ENCODE results near the gene LIF. TPM values are rescaled to one million over a fixed set of nuclear protein-coding genes. Genes with fewer than 3 reads are reported as not detected.

LIF gene
- 208 and 211 TPM in 2 replicates for total RNA-seq

DNA sequence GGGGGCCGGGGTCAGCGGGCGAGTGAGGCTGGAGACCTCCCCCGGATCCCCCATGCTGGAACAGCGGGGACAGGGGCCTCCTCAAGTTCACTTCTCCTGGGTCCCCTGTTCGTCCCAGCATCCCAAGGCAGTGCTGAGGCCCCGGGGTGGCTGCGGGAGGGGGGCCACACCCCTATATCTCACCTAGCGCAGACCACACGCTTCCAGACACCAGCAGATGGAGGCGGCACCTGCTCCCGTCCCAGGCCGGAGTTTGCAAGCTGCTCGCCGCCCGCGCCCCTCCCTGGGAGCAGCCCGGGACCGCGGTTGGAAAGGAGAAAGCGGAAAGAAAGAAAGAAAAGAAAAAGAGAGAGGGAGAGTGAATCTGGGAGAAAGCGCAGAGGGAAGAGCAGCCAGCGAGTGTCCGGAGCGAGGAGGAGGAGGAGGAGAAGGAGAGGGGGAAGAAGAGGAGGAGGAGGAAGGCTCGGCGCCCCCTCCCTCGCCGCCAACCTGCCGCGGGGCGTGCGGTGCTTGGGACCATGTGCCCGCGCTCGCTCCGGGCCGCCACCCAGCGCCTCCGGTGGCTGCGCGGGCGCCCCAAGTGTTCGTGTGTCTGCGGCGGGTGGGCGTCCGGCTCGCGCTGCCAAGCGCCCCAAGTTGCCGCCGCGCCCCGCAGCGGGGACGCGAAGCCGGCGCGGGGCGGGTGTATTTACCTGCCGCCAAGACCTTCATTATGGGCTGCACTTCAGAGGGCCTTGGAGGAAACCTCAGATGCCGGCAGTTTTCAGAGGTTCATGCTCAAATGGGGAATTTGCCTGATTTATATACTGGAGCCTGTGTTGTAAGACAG is at the start of gene LIF:
Gene LIF, minus strand, starts transcription at position 775 of the 829 bp plus-strand sequence. Its CDS starts 64 bp downstream, at position 711.
- intact Hi-C loops (cut with micrococcal nuclease) = loop anchor here (1.0 to 5.0 kb wide), 9 partner anchors 10 to 408 kb away; partner anchors contain the start of genes ASCC2, CASTOR1 and OSM

DNA sequence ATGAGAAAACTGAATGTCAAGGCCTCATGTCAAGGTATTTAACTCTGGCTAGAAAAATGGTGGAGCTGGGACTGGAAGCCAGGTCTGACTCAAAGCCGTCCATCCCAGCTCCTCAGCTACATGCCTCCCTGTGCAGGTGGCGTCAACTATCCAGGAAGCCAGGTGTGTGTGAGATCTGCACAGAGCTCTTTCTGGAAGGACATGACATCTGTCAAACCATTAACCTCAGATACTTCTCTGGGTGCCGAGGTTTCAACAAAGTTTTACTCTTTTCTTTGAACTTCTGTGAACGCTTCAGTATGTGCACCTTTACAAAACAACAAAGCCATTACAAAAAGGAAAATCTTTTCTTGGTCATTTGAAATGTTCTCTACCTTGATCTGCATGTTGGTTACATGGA is 49.8 kb upstream of the LIF start:
- intact Hi-C loops (cut with micrococcal nuclease) = no loop called here

DNA sequence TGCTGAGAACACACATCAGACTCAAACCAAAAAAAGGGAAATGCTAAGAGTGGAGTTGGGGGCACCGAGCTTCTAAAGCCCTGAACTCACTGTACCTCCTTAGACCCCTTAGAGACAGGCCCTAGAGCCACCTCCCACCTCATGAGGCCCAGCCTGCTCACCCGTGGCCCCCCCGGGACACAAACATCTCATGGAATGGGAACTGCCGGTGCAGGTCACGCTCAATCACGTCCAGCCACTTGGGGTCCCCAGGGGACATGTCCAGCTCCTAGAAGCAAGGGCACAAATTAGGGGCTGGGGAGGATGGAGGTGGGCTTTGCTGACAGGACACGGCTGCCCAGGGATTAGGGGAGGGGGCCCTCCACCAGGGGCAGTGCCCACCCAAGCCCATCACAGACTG is 49.0 kb upstream of the LIF start:
- intact Hi-C loops (cut with micrococcal nuclease) = no loop called here

DNA sequence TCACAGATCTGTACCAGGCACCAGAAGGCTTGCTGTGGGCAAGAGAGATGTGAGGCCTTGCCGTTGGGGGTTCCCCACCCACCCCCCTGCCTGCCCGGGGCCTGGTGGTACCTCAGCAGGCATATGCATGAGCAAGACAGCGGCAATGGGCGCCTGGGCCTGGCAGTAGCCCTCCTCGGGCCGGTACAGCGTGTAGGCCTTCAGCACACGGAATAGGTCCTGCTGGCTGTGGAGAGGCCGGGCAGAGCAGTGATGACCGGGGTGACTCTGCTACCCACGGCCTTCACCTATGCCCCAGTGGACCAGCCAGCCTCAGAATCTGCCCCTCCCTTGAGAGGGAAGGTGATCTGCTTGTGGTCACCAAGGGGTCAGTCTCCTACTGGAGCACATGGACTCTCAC is 48.3 kb upstream of the LIF start:
- intact Hi-C loops (cut with micrococcal nuclease) = no loop called here

DNA sequence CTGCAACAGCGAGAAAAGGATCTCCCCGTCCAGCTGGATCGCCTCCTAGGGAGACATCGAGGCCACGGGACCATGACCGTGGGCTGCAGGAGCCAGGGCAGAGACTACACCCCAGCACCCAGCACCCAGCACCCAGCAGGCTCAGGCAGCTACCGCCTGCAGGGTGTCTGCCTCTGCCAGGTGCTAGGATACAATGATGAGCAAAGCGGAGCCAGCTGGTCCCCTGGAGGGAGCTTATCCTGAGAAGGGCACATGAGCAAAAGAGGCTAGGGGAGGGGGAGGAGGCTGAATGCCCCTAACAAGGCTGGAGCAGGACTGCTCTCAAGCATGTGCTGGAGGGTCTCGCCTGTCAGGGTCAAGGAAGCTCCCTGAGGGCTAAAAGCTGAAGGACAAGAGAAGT is 47.5 kb upstream of the LIF start:
- intact Hi-C loops (cut with micrococcal nuclease) = no loop called here

DNA sequence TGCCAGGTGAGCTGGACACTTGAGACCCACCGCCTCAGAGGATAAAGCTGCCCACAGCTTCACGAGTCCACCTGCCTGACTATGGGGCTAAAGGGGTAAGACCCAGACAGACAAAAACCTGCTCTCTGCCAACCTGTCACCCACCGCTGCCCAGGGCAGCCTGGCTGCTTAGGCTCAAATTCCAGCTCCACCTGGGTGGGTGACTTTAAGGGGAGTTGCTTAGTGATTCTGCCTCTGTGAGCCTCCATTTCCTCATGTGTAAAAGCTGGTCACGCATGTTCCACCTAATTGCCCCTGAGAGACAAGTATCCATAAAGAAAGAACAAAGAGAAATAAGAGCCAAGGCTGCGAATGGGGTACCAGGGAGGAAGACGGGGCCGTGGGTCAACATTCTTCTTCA is 46.5 kb upstream of the LIF start:
- intact Hi-C loops (cut with micrococcal nuclease) = no loop called here

DNA sequence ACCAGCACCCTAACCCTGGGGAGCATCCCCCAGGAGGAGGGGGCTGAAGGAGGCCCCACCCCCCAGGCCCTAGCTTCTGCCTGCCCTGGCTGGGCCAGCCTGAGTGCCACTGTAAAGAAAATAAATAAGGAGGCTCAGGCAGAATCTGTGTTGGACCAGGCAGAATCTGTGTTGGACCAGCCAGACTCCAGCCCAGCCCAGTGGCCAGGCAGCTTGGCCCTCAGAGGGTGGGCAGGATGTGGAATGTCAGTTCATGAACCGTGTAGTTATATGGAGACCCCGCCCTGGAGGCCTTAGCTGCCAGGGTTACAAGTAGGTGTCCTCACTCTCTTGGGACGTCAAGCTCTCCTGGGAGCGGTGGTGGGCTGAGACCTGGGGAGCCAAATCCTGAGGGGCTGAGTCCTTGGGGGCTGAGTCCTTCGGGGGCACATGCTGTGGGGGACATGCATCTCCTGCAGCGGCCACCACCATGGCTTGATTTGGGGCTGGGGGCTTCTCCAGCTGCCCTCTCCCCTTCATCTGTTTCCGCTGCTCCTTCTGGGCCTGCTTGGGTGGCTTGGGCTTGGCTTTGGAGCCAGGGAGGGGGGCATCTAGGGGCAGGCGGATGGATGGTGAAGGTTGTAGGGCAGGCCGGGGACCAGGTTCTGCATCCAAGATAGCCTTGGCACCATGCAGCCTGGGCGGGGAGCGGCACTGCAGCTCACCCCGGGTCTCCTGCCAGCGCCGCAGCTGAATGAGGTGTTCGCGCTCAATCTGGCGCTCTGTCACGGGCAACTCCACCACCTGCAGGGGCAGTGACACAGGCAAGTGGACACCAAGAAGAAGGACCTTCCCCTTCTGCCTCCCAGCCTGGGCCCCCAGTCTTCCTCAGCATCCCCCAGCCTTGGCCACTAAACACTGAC is 45.8 kb upstream of the LIF start:
- intact Hi-C loops (cut with micrococcal nuclease) = no loop called here

DNA sequence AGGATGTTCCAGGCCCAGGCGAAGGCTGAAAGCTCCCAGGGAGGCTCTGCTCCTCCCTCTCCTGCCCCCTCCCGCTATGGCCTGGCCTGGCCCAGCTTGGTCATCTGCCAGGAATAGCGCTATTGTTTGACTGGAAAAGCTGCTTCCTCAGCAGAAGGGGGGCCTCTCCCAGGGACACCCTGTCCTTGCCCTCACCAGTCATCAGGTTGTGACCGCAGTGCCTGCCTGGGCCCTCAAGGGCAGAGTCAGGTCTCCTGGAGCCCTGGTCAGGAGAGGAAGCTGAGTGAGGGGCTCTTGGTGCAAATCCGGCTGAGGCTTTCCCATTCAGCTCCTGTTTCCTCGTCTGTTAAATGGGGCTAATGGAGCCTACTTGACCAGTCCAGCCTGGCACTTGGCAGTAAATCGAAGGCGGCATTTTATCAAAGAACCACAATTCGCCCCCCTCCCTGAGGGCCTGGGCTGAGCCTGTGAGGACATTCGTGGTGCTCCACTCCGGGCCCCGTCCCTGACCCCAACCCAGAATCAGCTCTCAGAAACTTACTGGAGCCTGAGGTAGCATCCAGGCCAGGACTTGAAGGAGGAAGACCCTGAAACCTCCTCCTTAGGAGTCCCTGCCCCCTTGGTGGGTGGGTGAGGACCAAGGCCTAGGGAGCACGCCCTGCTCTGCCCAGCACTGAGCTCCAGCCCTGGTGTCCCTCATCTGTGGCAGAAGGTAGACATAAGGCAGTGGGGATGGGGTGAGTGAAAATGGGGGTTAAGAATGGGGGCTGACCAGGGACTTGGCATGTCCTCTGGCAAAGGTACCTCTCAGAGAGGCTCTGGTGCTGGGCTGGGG is 44.7 kb upstream of the LIF start:
- intact Hi-C loops (cut with micrococcal nuclease) = no loop called here

DNA sequence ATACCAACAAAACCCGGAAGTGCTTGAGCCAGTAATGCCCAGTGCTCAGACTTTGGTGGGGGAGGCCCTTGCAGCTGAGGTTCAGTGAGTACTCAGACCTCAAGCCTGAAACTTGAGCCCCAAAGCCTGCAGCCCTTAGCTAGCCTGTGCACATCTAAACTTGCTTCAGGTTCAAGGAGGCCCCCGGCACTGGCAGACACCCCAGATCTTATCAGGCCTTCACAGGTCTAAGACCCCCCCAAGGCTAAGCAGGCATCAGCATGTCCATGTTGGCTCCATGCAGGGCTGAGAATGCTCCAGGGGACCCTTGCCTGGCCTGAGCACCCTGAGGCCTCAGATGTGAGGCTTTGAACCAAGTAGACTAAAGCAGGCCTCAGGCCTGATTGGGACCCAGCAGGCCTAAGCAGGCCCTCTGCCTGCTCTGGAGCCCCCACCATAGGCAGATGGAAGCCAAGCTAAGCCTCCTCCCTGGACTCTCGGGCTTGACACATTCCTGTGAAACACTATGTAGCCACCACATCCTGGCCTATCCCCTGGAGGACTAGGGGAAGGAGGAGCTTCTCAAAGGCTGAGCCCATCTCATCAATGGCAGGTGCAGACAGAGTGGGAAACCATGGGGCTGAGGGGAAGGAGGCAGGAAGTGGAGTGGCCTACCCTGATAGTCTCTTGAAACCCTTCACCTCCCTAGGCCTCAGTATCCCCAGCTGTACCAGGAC is 43.9 kb upstream of the LIF start:
- intact Hi-C loops (cut with micrococcal nuclease) = no loop called here

DNA sequence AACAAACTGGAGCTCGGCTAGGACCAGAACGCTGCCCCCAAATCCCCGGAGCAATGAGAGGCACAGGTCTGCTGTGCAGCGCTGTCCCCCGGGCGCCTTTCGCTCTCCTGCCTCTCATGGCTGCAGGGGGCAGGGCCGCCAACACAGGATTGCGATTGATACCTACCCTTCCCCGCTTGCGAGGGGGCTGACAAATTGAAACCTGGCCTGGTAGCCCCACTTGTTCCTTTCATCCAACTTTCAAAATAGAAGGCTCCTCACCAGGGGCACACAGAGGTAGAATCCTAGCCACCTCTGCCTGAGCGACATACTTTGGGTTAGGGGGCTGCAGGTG is 43.4 kb upstream of the LIF start:
- intact Hi-C loops (cut with micrococcal nuclease) = loop anchor here (1.0 to 5.0 kb wide), 7 partner anchors 15 to 687 kb away; partner anchors contain the start of genes LIF, NF2 and SF3A1

DNA sequence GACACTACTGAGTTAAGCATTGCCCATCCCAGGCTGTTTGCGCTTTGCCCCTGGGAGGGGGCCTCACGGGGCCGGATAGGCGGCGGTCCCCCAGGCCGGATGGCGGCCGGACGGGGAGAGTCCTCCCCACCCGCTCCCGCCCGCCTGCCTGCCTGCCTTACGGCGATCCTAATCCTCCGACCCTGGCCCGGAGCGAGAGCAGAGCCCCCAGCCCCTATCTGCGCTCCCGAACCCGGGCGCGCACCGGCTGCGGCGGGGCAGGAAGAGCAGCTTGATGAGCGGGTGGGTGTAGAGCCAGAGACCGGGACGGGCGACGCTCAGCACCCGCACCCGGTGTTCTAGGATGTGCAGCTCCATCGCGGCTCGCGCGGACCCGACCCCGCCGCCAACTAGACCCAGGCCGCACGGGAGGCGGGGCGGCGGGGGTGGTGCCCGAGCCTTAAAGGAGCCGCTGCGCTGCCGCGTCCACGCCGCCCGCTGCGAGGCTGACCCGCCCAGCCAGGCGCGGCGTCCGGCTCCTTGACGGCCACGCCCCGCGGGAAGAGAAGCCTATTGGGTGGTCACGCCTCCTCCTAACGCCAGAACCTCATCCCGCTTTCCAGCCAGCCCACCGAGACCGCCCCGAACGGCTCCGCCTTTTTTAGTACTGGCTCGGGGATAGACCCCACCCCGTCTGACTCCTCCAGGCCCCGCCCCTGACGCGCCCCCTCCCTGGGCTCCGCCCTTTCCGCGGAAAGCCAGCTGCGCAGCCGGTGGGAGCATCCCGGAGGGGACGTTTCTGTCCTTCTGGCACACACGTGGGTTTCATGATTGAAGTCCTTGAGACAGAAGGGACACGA is 42.8 kb upstream of the LIF start, which contains the start of gene CASTOR1:
Gene CASTOR1, minus strand, starts transcription at position 365 of the 839 bp plus-strand sequence. Its CDS starts 8 bp downstream, at position 357.
- intact Hi-C loops (cut with micrococcal nuclease) = loop anchor here (1.0 to 5.0 kb wide), 7 partner anchors 16 to 686 kb away; partner anchors contain the start of genes LIF, NF2 and SF3A1

DNA sequence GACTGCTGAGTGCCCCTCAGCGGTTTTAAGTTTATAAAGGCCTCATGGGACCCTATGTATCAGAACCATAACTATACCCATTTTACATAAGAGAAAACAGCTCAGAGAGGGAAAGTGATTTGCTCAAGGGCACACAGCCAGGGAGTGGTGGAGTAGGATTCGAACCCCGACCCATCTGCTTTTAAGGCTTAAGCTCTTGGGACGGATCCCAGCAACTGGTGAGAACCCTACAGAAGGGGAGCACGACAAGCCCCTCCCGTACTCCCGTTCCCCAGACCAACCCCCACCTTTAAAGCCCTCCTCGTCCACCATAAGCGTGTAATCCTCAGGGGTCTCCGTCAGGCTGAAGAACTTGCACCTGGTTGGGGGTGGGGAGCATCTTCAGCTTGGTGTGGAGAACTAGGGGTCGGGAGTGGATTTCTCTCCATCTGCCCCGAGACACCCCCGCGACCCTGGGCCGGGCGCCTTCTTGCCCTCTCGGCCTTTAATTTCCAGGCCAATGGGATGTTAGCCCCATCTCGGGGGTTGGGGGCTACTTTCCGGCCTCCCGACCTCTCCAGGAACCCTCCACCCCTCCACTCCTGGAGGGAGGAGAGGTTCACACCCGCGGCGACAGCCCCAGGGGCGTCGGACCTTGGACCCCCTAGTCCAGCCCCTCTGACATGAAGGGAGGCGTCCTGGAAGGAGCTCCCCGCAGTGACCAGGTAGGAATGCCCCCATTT is 42.0 kb upstream of the LIF start:
- intact Hi-C loops (cut with micrococcal nuclease) = loop anchor here (1.0 to 5.0 kb wide), 8 partner anchors 17 to 685 kb away; partner anchors contain the start of genes LIF, NF2 and SF3A1

DNA sequence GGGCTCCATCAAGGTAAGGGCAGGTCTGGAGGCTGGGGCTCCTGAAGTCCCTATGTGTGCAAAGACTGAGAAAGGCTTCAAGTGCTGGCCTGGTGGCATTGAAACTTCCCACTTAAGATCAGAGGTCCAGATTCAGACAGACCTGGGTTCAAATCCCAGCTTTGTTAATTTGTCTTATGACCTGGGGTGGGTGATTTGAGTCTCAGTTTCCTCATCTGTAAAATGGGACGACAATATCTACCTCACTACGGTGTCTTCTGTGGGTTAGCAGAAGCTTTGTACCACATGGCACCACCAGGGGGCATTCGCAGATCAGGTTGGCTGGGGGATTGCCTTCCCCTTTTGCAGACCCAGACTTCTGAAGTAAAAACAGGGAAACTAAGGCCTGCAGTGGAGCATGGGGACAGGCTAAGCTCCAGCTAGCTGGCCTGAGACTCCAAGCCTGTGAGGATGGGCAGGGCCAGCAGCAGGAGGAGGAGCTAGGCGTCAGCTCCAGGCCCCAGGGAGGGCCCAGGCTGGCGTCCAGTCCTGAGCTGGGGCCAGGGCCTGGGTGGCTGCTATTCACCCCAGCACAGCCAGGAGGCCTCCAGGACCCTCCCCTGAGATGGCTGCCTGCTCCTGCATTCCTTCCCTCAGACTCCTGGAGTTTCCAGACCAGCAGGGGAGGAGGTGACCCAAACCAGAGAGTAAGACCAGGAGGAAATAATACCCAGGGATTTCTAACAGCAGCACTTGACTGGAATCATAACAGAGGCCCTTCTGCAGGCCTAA is 41.3 kb upstream of the LIF start:
- intact Hi-C loops (cut with micrococcal nuclease) = loop anchor here (1.0 to 5.0 kb wide), 10 partner anchors 21 to 663 kb away; partner anchors contain the start of genes ASCC2, LIF and RNF215

DNA sequence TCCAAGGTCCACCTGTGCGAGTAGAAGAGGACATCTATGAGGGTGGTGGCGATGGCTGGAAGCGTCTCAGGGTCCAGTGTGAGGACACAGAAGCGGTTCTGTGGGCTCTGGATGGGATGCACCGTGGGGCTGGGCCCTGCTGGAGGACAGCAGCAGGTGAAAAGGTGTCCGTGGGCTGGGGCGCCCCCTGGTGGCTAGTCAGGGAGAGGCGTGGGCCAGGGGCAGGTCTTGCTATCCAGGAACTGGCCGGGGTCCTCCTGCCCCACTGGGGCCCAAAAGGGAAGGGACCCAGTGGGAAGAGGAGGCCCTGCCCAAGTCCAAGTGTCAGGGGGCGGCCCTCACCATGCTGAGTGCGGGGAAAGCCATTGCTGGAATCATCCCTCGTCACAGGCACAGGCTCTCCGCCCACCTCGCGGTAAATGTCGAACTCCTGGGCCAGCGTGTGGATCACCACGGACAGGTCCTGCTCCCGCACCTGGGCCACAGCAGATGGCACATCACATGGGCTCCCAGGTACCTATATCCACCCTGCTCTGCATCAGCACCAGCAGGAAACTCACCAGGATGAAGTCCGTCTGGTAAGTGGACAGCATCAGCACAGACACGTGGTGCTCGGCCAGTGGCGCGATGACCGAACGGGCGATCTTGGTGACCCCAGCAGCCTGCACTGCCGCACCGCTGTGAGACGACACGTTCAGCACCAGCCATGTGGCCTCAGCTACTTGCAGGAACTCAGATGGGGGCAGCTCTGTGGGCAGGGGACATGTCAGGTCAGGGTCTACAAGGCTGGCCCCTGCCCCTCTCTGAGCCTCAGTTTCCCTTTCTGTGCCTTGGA is 40.5 kb upstream of the LIF start:
- intact Hi-C loops (cut with micrococcal nuclease) = loop anchor here (1.0 to 5.0 kb wide), 10 partner anchors 20 to 662 kb away; partner anchors contain the start of genes ASCC2, LIF and RNF215

DNA sequence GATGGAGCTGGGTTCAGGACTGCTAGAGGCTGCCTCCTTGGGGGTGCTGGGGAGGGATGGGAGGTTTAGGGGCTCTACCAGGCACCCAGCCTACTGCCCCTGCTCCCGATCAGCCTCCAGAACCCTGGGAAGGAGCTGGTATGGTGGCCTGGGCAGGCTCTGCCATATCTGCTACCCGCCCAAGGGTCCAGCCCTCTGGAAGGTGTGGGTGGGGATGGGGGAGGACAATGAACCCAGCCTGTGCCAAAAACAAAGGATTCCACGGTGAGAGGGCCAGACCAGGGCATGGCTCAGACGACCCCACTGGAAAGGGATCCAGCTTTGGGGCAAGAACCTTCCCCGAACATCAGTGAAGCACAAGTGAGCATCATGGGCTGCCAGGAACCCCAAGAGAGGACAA is 39.8 kb upstream of the LIF start:
- intact Hi-C loops (cut with micrococcal nuclease) = loop anchor here (1.0 to 5.0 kb wide), 4 partner anchors 30 to 448 kb away; partner anchors contain the start of genes ASCC2 and LIF

DNA sequence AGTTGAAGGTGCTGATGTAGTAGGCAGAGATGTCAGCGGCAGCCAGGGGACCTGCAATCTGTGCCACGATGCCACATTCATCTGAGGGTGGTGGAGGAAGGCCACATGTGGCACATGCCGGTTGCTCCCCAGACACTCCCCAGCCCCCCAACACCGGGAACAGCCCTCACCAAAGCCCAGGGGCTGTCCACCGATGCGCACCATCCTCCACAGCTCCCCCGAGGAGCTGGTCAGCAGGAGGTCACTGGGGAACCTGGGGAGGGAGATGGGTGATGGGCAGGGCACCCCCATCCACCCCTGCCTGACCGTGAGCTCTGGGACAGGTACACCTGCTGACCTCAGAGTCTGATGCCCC is 39.3 kb upstream of the LIF start:
- intact Hi-C loops (cut with micrococcal nuclease) = loop anchor here (1.0 to 5.0 kb wide), 4 partner anchors 30 to 447 kb away; partner anchors contain the start of genes ASCC2 and LIF

Measured in T-helper 1 cell treated with Interleukin-12 subunit alpha and Interleukin-12 subunit beta and Interleukin-4 antibody, amounts not matched to agents 30 ng/mL and 1 ng/mL, for 36 hours (primary cell).